Measurements from ENCODE around the gene C2orf69.
"Not testable (repeated sequence)": the region's sequence is repeated elsewhere in the genome, so short reads cannot be mapped to it uniquely, and the experiment has no call there.

C2orf69 gene

GRCh38 chr2:199911052-199911876 is at the start of gene C2orf69:
TSS of gene C2orf69 (plus strand) at chr2:199911293. CDS start at chr2:199911439, 146 bp downstream.
- DNase-seq, result peak; percentile 97

GRCh38 chr2:199862788-199863187 is 48.3 kb upstream of the C2orf69 start:
- no peak for DNase-seq

GRCh38 chr2:199865905-199866304 is 45.2 kb upstream of the C2orf69 start:
- DNase-seq, result no peak

GRCh38 chr2:199868431-199869226 is 42.5 kb upstream of the C2orf69 start:
- DNase-seq, result no peak

- DNase-seq, result no peak
These were observed 41.9 kb upstream of the C2orf69 start for GRCh38 chr2:199869227-199869541.

GRCh38 chr2:199869653-199870052 is 41.4 kb upstream of the C2orf69 start:
- DNase-seq, result no peak

GRCh38 chr2:199870581-199870980 is 40.5 kb upstream of the C2orf69 start:
- no peak for DNase-seq

GRCh38 chr2:199874209-199874608 is 36.9 kb upstream of the C2orf69 start:
- DNase-seq, result no peak

GRCh38 chr2:199875400-199875799 is 35.7 kb upstream of the C2orf69 start:
- no peak for DNase-seq

- no peak for DNase-seq
These were observed 28.4 kb upstream of the C2orf69 start for GRCh38 chr2:199882667-199883066.

GRCh38 chr2:199883474-199884212 is 27.4 kb upstream of the C2orf69 start:
- no peak for DNase-seq

- DNase-seq, result no peak
These were observed 15.7 kb upstream of the C2orf69 start for GRCh38 chr2:199895406-199895805.

GRCh38 chr2:199896617-199897016 is 14.5 kb upstream of the C2orf69 start:
- DNase-seq, result no peak

GRCh38 chr2:199901942-199902341 is 9.2 kb upstream of the C2orf69 start:
- no peak for DNase-seq

- no peak for DNase-seq
These were observed 8.5 kb upstream of the C2orf69 start for GRCh38 chr2:199902486-199903110.

GRCh38 chr2:199903111-199903510 is 8.0 kb upstream of the C2orf69 start:
- DNase-seq, result no peak

GRCh38 chr2:199907008-199907714 is 3.9 kb upstream of the C2orf69 start:
- no peak for DNase-seq

- no peak for DNase-seq
These were observed 598 bp upstream of the C2orf69 start for GRCh38 chr2:199910338-199911051.

GRCh38 chr2:199911877-199912161 is 726 bp downstream of the C2orf69 start:
- no peak for DNase-seq

GRCh38 chr2:199912553-199913114 is 1.5 kb downstream of the C2orf69 start:
- DNase-seq, result not testable (repeated sequence)

- no peak for DNase-seq
These were observed 3.4 kb downstream of the C2orf69 start for GRCh38 chr2:199914372-199914958.

Data from NCI-H345 (cell line).